Central memory CD4-positive, alpha-beta T cell (primary cell): ENCODE data around the gene FABP1.

Experiments used
- DNase-seq: peaks from one replicate; pipeline ENCODE4 v3.0.0; 2022
- total RNA-seq, 3 experiments: gene quantifications; one replicate each; lab custom pipeline; 2026; lab: John Stamatoyannopoulos, UW

The FABP1 gene
- 0 reads per million in 3 experiments for total RNA-seq

GRCh38 chr2:88127888-88128653 lies at the start of gene FABP1:
FABP1 (minus strand) TSS chr2:88128062; CDS start chr2:88128017, 45 bp downstream.
- DNase-seq, result no peak

DNA sequence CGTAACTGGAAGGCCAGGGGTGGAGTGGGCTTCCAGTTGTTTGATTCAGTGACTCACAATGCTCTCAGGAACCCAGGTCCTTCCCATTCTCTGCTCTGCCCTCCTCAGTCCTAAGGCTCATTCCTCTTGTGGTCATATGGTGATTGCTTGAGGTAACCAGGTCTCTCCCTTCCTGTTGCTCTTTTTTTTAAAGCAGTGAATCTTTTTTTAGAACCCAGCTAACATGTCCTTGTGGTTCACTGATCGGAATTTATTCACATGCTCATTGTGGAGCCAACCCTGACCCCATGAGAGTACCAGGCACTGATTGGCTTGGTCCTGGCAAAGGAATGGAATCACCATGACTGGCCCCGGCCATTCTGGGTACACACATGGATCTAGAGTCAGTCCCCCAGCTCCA lies 49.7 kb upstream of the FABP1 start:
- DNase-seq, result no peak

DNA sequence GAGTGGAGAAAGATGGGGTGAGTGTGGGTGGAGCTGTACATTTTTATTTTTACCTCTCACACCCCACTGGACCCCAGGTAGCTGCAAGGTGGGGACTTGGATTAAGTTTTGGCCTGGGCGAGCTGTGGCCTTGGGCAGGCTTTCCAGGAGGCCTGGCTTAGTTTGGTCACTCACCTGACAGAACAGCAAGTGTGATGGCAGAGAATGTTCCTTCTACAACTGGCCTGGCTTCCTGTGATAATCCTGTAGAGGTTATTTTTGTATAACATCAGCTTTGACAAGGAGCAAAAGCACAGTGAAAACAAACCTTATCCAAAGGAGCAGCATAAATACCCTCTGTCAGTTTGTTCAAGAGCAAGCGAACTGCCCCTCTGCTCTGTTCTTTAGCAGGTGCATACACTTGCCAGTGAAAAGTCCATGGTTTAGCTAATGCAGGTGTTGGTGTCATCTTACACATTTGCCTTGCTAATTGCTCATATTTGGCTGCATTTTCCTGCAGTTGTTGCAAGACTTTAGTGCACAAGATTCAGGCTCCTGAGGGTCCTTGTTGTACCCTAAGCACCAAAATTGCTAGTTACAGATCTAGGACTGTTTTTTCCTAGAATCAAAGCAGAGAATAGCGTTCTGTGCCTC lies 48.6 kb upstream of the FABP1 start:
- no peak for DNase-seq

DNA sequence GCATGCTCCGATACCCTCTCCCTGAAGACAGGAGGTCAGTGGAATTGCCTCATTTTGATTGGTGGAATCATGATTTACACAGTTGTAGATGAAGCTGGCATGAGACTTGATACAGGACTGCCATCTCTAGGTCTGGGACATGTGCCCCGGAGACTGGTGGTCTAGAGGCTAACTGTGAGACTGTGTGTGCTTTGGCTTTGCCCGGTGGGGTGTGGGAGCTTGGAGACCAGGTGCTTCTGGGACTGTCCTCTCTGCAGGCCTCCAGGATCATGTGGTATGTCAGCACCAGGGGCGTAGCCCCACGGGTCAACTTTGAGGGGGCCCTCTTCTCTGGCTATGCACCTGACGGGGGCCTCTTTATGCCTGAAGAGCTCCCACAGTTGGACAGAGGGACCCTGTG lies 45.0 kb upstream of the FABP1 start:
- DNase-seq, result no peak

- no peak for DNase-seq
These were observed 44.1 kb upstream of the FABP1 start for GRCh38 chr2:88171966-88172365.

DNA sequence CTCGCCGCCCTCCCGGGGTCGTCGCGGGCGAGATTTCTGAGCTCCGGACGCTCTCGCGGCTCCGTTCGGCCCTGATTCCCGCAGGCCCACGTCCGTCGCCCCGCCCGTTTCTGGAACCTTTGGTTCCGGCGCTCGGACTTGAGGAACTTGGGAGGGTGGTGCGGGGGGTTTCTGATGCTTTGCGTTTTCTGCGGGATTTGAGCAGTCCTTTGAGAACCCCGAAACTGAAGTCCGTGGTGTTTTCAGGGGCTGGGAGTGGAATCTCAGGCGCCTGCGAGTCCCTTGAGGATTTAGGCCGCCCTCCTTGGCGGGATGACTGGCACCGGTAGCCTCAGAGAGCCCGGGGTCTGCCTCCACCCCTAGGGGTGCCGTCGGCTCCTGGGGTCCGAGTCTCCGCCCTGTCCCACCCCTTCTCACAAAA lies 42.6 kb upstream of the FABP1 start:
- no peak for DNase-seq

GRCh38 chr2:88168386-88168785 lies 40.5 kb upstream of the FABP1 start:
- no peak for DNase-seq

- DNase-seq, result no peak
These were observed 39.9 kb upstream of the FABP1 start for GRCh38 chr2:88167740-88168139.

DNA sequence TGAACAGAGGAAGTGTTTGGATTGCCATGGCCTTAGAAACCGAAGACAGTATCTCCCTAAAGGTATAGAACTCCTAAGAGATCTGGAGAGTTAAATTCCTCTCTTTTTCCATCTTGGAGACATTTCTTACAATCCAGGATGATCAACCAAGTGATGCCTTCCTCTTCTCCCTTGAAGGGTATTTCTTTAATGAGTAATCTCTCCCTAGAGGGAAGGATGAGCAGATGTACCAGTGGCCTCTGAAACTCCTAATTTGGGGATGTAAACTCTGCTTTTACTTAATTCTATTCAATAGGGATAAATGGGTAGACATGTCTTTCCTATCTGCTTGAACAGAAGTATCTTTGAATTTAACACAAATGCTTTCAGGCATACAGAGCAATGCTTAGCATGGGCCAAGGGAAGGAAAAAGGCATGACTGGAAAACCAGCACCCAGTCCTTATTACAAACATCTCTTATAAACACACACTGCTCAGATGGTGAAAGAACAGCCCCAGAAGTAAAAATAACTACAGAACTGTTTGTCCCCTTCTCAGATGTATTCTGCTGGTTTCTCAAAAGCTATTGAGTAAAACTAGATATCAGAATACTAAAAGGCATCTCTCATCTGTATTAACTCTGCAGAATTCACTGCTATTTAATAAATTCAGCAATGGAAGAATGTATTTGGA lies 37.6 kb upstream of the FABP1 start:
- DNase-seq, result no peak

- no peak for DNase-seq
These were observed 33.8 kb upstream of the FABP1 start for GRCh38 chr2:88161446-88162244.

- no peak for DNase-seq
These were observed 32.7 kb upstream of the FABP1 start for GRCh38 chr2:88160517-88160916.

- peak; percentile 42 for DNase-seq
These were observed 32.1 kb upstream of the FABP1 start for GRCh38 chr2:88159955-88160415.

GRCh38 chr2:88159481-88159880 lies 31.6 kb upstream of the FABP1 start:
- no peak for DNase-seq

- DNase-seq, result no peak
These were observed 21.1 kb upstream of the FABP1 start for GRCh38 chr2:88148929-88149438.

GRCh38 chr2:88147145-88147544 lies 19.3 kb upstream of the FABP1 start:
- no peak for DNase-seq

GRCh38 chr2:88146590-88146989 lies 18.7 kb upstream of the FABP1 start:
- DNase-seq, result no peak

GRCh38 chr2:88144914-88145497 lies 17.1 kb upstream of the FABP1 start:
- DNase-seq, result no peak

DNA sequence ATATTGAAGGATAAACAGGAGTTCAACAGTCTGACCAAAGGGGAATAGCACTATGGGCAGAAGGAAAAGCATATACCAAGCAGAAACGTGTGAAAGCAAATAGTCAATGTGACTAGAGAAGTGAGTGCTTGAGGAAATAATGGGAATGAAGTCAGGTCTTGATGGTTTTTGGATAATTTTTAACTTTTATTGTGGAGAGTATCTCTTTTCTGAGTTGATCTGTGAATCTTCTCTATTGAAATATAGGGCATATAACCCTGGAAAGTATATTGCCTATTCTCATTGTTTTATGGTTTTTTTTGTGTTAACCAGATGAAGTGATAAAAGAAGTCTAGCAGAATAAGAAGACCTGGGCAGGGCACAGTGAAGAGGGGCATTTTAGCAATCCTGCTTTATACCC lies 16.4 kb upstream of the FABP1 start:
- DNase-seq, result no peak

DNA sequence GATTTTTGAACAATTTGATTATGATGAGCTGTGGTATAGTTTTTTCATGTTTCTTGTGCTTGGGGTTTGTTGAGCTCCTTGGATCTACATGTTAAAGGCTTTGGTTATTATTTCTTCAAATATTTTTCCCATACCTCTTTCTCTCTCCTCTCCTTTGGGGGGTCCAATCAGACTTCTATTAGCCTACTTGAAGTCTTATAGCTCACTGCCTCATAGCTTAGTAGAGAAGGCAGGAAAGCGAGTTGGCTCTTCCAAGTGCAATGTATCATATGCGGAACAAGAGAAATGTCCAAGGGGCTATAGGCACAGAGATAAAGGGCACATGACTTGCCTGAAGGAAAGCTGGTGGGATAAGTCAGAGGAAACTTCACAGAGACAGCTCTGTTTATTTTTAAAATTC lies 14.1 kb upstream of the FABP1 start:
- DNase-seq, result no peak

DNA sequence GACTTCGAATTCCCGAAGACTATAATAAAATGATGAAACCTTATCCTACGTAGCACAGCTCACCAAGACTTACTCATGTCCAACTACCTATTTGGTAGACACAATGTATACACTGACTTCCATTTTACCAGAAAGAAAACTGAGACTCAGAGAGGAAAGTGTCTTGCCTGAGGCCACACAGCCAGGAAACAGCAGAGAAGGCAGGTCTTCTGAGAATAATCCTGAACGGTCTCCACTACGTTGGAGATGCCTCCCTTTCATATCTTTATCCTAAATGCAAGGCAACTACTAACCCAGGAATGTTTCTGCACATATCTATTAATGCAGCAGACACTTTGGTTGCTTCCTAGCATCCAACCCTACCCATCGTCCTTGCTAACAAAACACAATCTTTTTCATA lies 11.9 kb upstream of the FABP1 start:
- no peak for DNase-seq

DNA sequence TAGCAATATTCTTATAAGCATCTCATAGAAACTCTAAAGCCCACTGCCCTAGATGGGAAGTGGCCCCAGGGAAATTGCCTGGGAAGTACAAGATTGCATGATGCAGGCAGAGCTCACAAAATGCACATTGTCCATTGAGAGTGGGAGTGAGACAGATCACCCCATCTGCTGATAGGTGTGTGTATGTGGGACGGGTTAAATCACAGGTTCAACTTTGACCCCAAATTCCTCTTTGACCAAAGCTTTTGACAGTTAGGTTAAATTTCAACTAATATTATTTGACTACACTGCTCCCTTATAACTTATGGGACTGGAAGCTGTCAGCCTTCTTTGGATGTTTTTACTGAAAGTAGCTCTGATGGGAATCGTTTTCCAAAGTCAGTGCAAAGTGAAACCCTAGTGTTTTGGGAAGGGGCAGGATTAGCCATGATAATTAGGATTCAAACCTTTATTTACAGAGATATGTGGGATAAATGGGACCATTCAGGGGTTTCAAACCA lies 11.4 kb upstream of the FABP1 start:
- DNase-seq, result no peak

DNA sequence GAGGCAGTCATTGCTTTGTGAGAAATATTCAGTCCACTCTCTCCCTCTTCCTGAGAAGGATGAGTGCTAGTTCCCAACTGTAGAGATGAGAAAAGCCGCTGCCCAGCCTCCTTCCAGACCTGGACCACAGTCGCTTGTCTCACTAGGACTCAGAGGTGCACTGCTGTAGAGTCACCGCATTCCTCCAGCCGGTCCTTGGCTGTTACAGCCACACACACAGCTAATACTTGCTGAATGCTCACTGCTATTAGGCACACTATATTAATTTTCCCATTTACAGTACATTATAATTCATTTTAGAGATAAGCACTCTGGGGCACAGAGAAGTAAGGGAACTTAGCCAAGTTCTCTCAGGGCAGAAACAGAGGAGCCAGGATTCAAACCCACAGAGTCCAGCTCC lies 10.0 kb upstream of the FABP1 start:
- DNase-seq, result no peak
